Inflammatory macrophage treated with lipopolysaccharide for 4 hours (primary cell): Measurements from ENCODE around the gene TEX10.

Source experiments
- DNase-seq: peaks from one replicate; pipeline ENCODE4 v3.0.0-alpha.2; 2020

Gene TEX10

GRCh38 chr9:100282388-100282719 is 70.4 kb downstream of the TEX10 start:
- DNase-seq: no peak

GRCh38 chr9:100281676-100282387 is 70.9 kb downstream of the TEX10 start:
- no peak for DNase-seq

- no peak for DNase-seq
Observed at GRCh38 chr9:100281066-100281465, 71.7 kb downstream of the TEX10 start.

DNA sequence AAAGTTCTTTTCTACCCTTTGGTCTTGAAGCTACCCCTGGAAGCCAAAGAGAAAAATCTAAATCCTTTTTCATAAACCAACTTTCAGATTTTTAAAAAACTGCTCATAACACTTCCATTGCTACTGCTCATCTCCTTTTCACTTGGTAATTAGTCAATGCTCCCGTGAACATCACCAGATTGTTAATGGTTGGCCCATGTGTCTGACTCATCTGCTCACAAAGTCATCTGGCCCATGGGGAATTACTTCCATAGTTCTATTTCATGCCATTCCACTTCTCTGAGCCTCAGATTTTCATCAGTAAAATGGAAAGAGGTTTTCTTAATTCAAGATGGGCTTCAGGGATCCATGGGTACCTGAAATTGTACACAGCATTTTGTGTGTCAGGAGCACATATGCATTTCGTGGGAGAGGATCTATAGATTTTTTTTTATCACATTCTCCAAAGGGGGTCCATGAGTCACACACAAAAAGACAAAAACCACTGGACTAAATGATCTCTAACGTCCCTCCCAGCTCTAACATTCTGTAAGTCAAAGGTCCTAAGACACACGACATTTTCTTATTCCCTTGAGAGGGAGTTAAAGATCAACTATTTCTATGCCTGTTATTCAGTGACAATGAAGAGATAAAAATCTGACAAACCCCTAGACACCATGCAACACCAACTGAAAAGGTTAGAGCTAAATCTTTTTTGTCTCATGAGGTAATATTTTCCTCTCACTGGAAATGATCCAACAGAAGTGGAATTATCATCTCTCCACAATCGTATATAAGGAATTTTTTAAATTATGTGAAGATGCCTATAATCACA is 75.4 kb downstream of the TEX10 start:
- DNase-seq: peak; percentile 29

DNA sequence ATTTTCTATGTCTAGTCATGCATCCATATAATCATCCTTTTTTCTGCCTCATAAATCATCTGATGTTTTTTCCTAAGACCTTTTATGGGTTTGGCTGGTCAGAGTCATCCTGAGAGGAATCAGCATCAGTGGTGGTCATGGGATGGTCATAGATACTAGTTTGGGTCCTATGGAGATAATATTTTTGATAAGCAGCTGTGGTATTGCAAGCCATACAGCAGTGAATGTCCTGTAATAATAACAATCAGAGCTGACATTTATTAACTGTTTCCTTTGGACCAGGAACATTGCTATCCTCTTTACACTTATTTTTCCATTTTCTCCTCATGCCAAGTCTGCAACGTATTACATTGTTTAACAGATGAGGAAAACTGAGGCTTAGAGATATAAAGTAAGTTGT is 83.1 kb downstream of the TEX10 start:
- DNase-seq: no peak

GRCh38 chr9:100268271-100268670 is 84.5 kb downstream of the TEX10 start:
- no peak for DNase-seq

- no peak for DNase-seq
Observed at GRCh38 chr9:100267211-100267610, 85.5 kb downstream of the TEX10 start.
